VCaP (cell line): ENCODE measurements around the gene HM13.
A peak's percentile ranks its signal among the peaks of the same experiment; 100 is the strongest.

Experiments
- H3K27ac ChIP-seq: fragments of 450-650 bp; 2 replicates; pipeline ENCODE4 v1.5.1; 2017
- TF ChIP-seq, protein P1 (sequence below): fragments of 450-650 bp; conservative IDR thresholded peaks from 2 replicates; pipeline ENCODE4 v1.5.1; 2017; ENCODE audit warnings: mild to moderate bottlenecking, moderate library complexity

HM13 gene

GRCh38 chr20:31560094-31560745 lies 46.0 kb downstream of the HM13 start:
- TF ChIP-seq, protein P1, sequence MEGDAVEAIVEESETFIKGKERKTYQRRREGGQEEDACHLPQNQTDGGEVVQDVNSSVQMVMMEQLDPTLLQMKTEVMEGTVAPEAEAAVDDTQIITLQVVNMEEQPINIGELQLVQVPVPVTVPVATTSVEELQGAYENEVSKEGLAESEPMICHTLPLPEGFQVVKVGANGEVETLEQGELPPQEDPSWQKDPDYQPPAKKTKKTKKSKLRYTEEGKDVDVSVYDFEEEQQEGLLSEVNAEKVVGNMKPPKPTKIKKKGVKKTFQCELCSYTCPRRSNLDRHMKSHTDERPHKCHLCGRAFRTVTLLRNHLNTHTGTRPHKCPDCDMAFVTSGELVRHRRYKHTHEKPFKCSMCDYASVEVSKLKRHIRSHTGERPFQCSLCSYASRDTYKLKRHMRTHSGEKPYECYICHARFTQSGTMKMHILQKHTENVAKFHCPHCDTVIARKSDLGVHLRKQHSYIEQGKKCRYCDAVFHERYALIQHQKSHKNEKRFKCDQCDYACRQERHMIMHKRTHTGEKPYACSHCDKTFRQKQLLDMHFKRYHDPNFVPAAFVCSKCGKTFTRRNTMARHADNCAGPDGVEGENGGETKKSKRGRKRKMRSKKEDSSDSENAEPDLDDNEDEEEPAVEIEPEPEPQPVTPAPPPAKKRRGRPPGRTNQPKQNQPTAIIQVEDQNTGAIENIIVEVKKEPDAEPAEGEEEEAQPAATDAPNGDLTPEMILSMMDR = peak; percentile 96
- peak overlapping the region; percentile 22; the same call in 1 of the 2 replicates for H3K27ac ChIP-seq

- H3K27ac ChIP-seq = peak overlapping the region; percentile 22; the same call in 1 of the 2 replicates
- TF ChIP-seq, protein P1 = no peak
These were observed 46.7 kb downstream of the HM13 start for GRCh38 chr20:31560746-31561598.

- no peak overlapping the region; the same call in 1 of the 2 replicates for H3K27ac ChIP-seq
- TF ChIP-seq, protein P1 = no peak
These were observed 48.0 kb downstream of the HM13 start for GRCh38 chr20:31562241-31562640.

DNA sequence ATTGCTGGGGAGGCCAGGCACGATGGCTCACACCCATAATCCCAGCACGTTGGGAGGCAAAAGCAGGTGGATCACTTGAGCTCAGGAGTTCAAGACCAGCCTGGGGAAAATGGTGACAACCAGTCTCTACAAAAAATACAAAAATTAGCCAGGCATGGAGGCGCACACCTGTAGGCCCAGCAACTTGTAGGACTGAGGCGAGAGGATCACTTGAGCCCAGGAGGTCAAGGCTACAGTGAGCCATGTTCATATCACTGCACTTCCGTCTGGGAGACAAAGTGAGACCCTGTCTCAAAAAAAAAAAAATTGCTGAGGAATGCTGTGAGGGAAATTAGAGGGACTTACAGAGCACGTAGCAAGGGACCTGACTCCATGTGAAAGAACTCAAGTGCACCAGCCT lies 50.0 kb downstream of the HM13 start:
- H3K27ac ChIP-seq = no peak overlapping the region
- TF ChIP-seq, protein P1 = no peak

DNA sequence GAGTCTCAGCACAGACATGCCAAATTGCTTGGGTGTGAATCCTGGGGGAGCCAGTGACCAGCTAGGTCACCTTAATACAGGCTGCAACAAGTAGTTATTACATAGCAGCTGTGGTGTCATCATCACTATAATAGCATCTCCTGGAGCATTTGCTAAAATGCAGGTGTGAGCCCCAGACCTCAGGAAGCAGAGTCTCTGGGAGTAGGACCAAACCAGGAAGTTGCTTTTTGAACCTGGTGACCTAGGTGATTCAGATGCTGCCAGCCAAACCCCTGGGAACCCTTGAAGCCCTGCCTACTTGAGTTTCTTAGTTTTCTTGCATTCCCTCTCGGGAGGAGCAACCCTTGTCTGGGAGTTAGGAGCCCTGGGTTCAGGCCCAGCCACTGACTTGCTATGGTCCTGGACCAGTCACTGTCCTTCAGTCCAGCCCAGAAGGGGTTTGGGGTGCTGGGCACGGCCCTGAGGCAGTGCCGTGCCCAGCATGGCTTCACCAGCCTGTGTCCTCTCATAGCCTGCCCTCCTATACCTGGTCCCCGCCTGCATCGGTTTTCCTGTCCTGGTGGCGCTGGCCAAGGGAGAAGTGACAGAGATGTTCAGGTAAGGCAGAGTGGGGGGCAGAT lies 51.6 kb downstream of the HM13 start:
- H3K27ac ChIP-seq = no peak overlapping the region
- TF ChIP-seq, protein P1 = no peak

- TF ChIP-seq, protein P1 = no peak
- H3K27ac ChIP-seq = no peak overlapping the region
These were observed 52.0 kb downstream of the HM13 start for GRCh38 chr20:31566319-31566657.

- TF ChIP-seq, protein P1 = no peak
- H3K27ac ChIP-seq = no peak overlapping the region; the same call in 1 of the 2 replicates
These were observed 52.6 kb downstream of the HM13 start for GRCh38 chr20:31566658-31567379.
